HepG2 (cell line): ENCODE results near the gene DSCAML1. TPM values are rescaled to one million over a fixed set of nuclear protein-coding genes. Genes with fewer than 3 reads are reported as not detected.

Experiments
- ATAC-seq: fragments of 200-7000 bp; cut with Tn5 transposase; 3 replicates; pipeline ENCODE4 v1.9.1; 2020; ENCODE audit warnings: mild to moderate bottlenecking, moderate library complexity
- BruUV-seq: library from RNA; stranded (reverse); fragments of 400-500 nt; replicated peaks from 2 replicates; lab custom pipeline; 2021; lab: Mats Ljungman, UMichigan
- CTCF ChIA-PET: fragments of 300-600 bp; formaldehyde crosslinking; extraction: SDS; loops from one replicate; lab custom pipeline; 2021; ENCODE audit warnings: low total read pairs, inconsistent platforms, low intra/inter-chr PET ratio; lab: Yijun Ruan, JAX
- POLR2A ChIA-PET: fragments of 350-600 bp; sonication (Branson Sonifier 250); formaldehyde crosslinking; loops from one replicate; lab custom pipeline; 2020; ENCODE audit warnings: antibody characterized with exemption, inconsistent platforms; lab: Yijun Ruan, JAX
- DNase-seq: peaks from one replicate; pipeline ENCODE4 v3.0.0-alpha.2; 2015; ENCODE audit warnings: low spot score
- FAIRE-seq: peaks from 3 replicates; lab custom pipeline; 2011; peaks lifted over from hg19 to GRCh38; lab: Jason Lieb, UNC
- H2AFZ ChIP-seq: one replicate; pipeline ENCODE4 v1.6.1; 2011; ENCODE audit warnings: low read length, inconsistent platforms
- H3K27ac ChIP-seq: fragments of 300-600 bp; 3 replicates; pipeline ENCODE4 v1.8.0; 2011; ENCODE audit warnings: mixed run types, mild to moderate bottlenecking, mixed read lengths, low read length, inconsistent platforms; ENCODE audit not compliant: insufficient read depth; ENCODE audit errors: extremely low read length
- H3K27me3 ChIP-seq, 2 experiments: fragments of 200-600 bp in 1 of 2; 2 replicates in 1 of 2; 3 replicates in 1 of 2; pipeline versions ENCODE4 v1.6.0 to v1.8.0; 2011; ENCODE audit warnings: low read length in 2 of 2, mild to moderate bottlenecking in 2 of 2, moderate library complexity in 2 of 2, inconsistent platforms in 1 of 2; ENCODE audit not compliant: insufficient read depth in 2 of 2, control insufficient read depth in 1 of 2
- H3K36me3 ChIP-seq, 2 experiments: fragments of 200-600 bp in 1 of 2; replicated peaks in 1 of 2; 2 replicates in 1 of 2; 3 replicates in 1 of 2; pipeline versions ENCODE4 v1.5.1 to v1.8.0; 2011; ENCODE audit warnings: low read length in 2 of 2, inconsistent platforms in 1 of 2; ENCODE audit not compliant: insufficient read depth in 2 of 2, control insufficient read depth in 1 of 2
- H3K4me1 ChIP-seq: 2 replicates; pipeline ENCODE4 v1.5.1; 2012; ENCODE audit warnings: low read length, inconsistent platforms; ENCODE audit not compliant: insufficient read depth
- H3K4me2 ChIP-seq: 2 replicates; pipeline ENCODE4 v1.6.0; 2011; ENCODE audit warnings: low read depth, low read length, inconsistent platforms
- H3K4me3 ChIP-seq, 3 experiments: fragments of 200-600 bp in 1 of 3; sonication (generic), shearing (Covaris generic) in 1 of 3; replicated peaks in 1 of 3; 2 replicates each; pipeline ENCODE4 v1.5.1; 2011 to 2016; ENCODE audit warnings: low read length in 3 of 3, inconsistent platforms in 2 of 3, low read depth in 2 of 3, mild to moderate bottlenecking in 2 of 3, control low read depth in 1 of 3, mixed read lengths in 1 of 3; ENCODE audit not compliant: insufficient read depth in 1 of 3
- H3K79me2 ChIP-seq: one replicate; pipeline ENCODE4 v1.6.1; 2011; ENCODE audit warnings: low read length, inconsistent platforms; ENCODE audit not compliant: insufficient read depth
- H3K9ac ChIP-seq: 2 replicates; pipeline ENCODE4 v1.6.0; 2011; ENCODE audit warnings: mild to moderate bottlenecking, low read depth, low read length, inconsistent platforms; ENCODE audit not compliant: insufficient read depth
- H3K9me3 ChIP-seq: 2 replicates; pipeline ENCODE4 v1.5.1; 2012; ENCODE audit warnings: mild to moderate bottlenecking, low read length
- H4K20me1 ChIP-seq: 2 replicates; pipeline ENCODE4 v1.6.0; 2011; ENCODE audit warnings: inconsistent platforms, mild to moderate bottlenecking, low read length, moderate library complexity; ENCODE audit not compliant: insufficient read depth
- CBFB ChIP-seq: sonication (generic); formaldehyde crosslinking; IDR thresholded peaks from 2 replicates; pipeline ENCODE4 v1.4.0; 2020; ENCODE audit warnings: missing genetic modification reagents
- DPF2 ChIP-seq: sonication (generic); formaldehyde crosslinking; IDR thresholded peaks from 2 replicates; pipeline ENCODE4 v1.4.0; 2020; ENCODE audit warnings: mild to moderate bottlenecking, low read depth, missing genetic modification reagents, borderline replicate concordance
- FOSL1 ChIP-seq: sonication (generic); formaldehyde crosslinking; IDR thresholded peaks from 2 replicates; pipeline ENCODE4 v1.9.0; 2021; ENCODE audit warnings: missing genetic modification reagents, borderline replicate concordance
- HNRNPLL ChIP-seq: fragments of 200-400 bp; formaldehyde crosslinking; IDR thresholded peaks from 2 replicates; pipeline ENCODE4 v1.6.1; 2017; ENCODE audit warnings: mild to moderate bottlenecking, low read depth, low read length; ENCODE audit not compliant: poor library complexity, severe bottlenecking
- JUN ChIP-seq: sonication (generic); formaldehyde crosslinking; IDR thresholded peaks from 2 replicates; pipeline ENCODE4 v1.4.0; 2020; ENCODE audit warnings: mild to moderate bottlenecking, missing genetic modification reagents
- MIER3 ChIP-seq: IDR thresholded peaks from 2 replicates; pipeline ENCODE4 v1.6.1; 2016; ENCODE audit warnings: missing compliant biosample characterization, borderline replicate concordance
- NR2F6 ChIP-seq, 2 experiments: IDR thresholded peaks; 2 replicates each; pipeline ENCODE4 v1.6.1; 2016; ENCODE audit warnings: antibody characterized with exemption in 1 of 2, mild to moderate bottlenecking in 1 of 2
- STAT5B ChIP-seq: sonication (generic); formaldehyde crosslinking; IDR thresholded peaks from 2 replicates; pipeline ENCODE4 v1.4.0; 2020; ENCODE audit warnings: missing genetic modification reagents
- TBL1XR1 ChIP-seq: fragments of 150-350 bp; IDR thresholded peaks from 2 replicates; pipeline ENCODE4 v1.6.1; 2014; ENCODE audit warnings: borderline replicate concordance, low read length; ENCODE audit not compliant: partially characterized antibody
- ZBTB3 ChIP-seq: sonication (generic); formaldehyde crosslinking; IDR thresholded peaks from 2 replicates; pipeline ENCODE4 v1.4.0; 2020; ENCODE audit warnings: low read depth, mild to moderate bottlenecking, moderate library complexity, missing genetic modification reagents, borderline replicate concordance
- ZBTB7A ChIP-seq: sonication (generic); formaldehyde crosslinking; IDR thresholded peaks from 2 replicates; pipeline ENCODE4 v1.8.0; 2022; ENCODE audit warnings: mild to moderate bottlenecking, missing genetic modification reagents
- ZNF557 ChIP-seq: sonication (generic); formaldehyde crosslinking; IDR thresholded peaks from 2 replicates; pipeline ENCODE4 v1.4.0; 2020; ENCODE audit warnings: missing genetic modification reagents
- ZNF564 ChIP-seq: sonication (generic); formaldehyde crosslinking; IDR thresholded peaks from 2 replicates; pipeline ENCODE4 v1.8.1; 2023; ENCODE audit warnings: mild to moderate bottlenecking, missing genetic modification reagents
- ZNF580 ChIP-seq: IDR thresholded peaks from 2 replicates; pipeline ENCODE4 v1.6.1; 2016; ENCODE audit warnings: low read depth, borderline replicate concordance
- ZNF629 ChIP-seq: sonication (generic); formaldehyde crosslinking; conservative IDR thresholded peaks from 2 replicates; pipeline ENCODE4 v1.5.0; 2020; ENCODE audit warnings: missing genetic modification reagents
- ZNF678 ChIP-seq: sonication (generic); formaldehyde crosslinking; IDR thresholded peaks from 2 replicates; pipeline ENCODE4 v1.4.0; 2020; ENCODE audit warnings: mild to moderate bottlenecking, missing genetic modification reagents
- ZNF761 ChIP-seq: sonication (generic); formaldehyde crosslinking; conservative IDR thresholded peaks from 2 replicates; pipeline ENCODE4 v1.4.0; 2020; ENCODE audit warnings: mild to moderate bottlenecking, missing genetic modification reagents
- WGBS: methylation state at CpG from one replicate; pipeline ENCODE4 v1.1.6; 2017; ENCODE audit warnings: low lambda C conversion rate; 5-methylcytosine and 5-hydroxymethylcytosine counted together
- in situ Hi-C: cut with HindIII; loops from 2 replicates; pipeline ENCODE4 v1.10.0; 2017; ENCODE audit warnings: low pct_unique_long_range_greater_than_20kb; ENCODE audit not compliant: extremely low pct_ligation_motif_present
- intact Hi-C: fragments of 100-400 bp; cut with micrococcal nuclease; formaldehyde crosslinking; loops from one replicate; pipeline ENCODE4 v1.10.0; 2022; ENCODE audit not compliant: unreplicated experiment
- polyA plus RNA-seq, 8 experiments: library from polyadenylated mRNA; depleted of rRNA in 3 of 8; stranded (reverse) in 7 of 8; unstranded in 1 of 8; fragments of >200 nt; fragmentation: Illumina TruSeq in 4 of 8; extraction: Trizol in 4 of 8; gene quantifications; 2 replicates each; pipeline versions ENCODE4 v1.2.1 to v1.2.3, GENCODE V29; 2011 to 2016; ENCODE audit warnings: low read depth in 4 of 8, missing spikeins in 1 of 8, mixed read lengths in 1 of 8; ENCODE audit not compliant: insufficient read depth in 1 of 8
- total RNA-seq, 5 experiments: library from RNA; depleted of rRNA; stranded (reverse); fragments of >200 nt; fragmentation: Illumina TruSeq; extraction: Trizol; gene quantifications; 2 replicates each; pipeline ENCODE4 v1.2.3, GENCODE V29; 2016; ENCODE audit warnings: low read depth in 1 of 5
- TF ChIP-seq, protein P1 (sequence below): sonication (generic); formaldehyde crosslinking; IDR thresholded peaks from 2 replicates; pipeline ENCODE4 v1.4.0; 2020; ENCODE audit warnings: mild to moderate bottlenecking, missing genetic modification reagents
- TF ChIP-seq, protein P2 (sequence below): sonication (generic); formaldehyde crosslinking; IDR thresholded peaks from 2 replicates; pipeline ENCODE4 v1.4.0; 2020; ENCODE audit warnings: missing genetic modification reagents
- TF ChIP-seq, protein P3 (sequence below): sonication (generic); formaldehyde crosslinking; IDR thresholded peaks from 2 replicates; pipeline ENCODE4 v1.4.0; 2020; ENCODE audit warnings: missing genetic modification reagents, low read depth, mild to moderate bottlenecking, borderline replicate concordance

The DSCAML1 gene
- total and polyA plus RNA-seq, 2 of the 13 experiments (the other 11 are each of a cell fraction or from before 2014, with no cell fraction given), result 0.29 to 0.40 TPM

DNA sequence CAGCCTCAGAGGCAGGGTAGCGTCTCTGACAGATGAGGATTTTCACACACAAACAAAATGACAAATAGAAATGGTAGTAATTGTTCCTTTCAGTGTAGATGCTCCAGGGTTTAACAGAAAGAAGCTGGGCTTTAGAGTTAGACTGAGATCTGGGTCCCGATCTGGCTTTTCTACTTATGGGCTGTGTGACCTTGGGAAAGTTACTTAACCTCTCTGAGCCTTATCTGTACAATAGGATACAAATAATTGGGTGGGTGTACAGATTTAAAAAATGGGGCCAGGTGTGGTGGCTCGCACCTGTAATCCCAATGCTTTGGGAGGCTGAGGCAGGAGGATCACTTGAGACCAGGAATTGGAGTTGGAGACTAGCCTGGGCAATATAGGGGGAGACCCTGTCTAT, 264.4 kb downstream of the DSCAML1 start:
- FAIRE-seq, result no peak
- CTCF ChIA-PET, result no interaction called here
- H2AFZ ChIP-seq, result no peak overlapping the region
- no peak for TF ChIP-seq MIER3 (CRISPR knock-in tag)
- no peak for TF ChIP-seq DPF2 (CRISPR knock-in tag)
- TF ChIP-seq STAT5B (CRISPR knock-in tag), result no peak
- TF ChIP-seq HNRNPLL, result no peak
- TF ChIP-seq, protein P1, sequence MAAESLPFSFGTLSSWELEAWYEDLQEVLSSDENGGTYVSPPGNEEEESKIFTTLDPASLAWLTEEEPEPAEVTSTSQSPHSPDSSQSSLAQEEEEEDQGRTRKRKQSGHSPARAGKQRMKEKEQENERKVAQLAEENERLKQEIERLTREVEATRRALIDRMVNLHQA (CRISPR knock-in tag), result no peak
- TF ChIP-seq, protein P2, sequence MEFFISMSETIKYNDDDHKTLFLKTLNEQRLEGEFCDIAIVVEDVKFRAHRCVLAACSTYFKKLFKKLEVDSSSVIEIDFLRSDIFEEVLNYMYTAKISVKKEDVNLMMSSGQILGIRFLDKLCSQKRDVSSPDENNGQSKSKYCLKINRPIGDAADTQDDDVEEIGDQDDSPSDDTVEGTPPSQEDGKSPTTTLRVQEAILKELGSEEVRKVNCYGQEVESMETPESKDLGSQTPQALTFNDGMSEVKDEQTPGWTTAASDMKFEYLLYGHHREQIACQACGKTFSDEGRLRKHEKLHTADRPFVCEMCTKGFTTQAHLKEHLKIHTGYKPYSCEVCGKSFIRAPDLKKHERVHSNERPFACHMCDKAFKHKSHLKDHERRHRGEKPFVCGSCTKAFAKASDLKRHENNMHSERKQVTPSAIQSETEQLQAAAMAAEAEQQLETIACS (CRISPR knock-in tag), result no peak
- TF ChIP-seq ZBTB3 (CRISPR knock-in tag), result no peak
- TF ChIP-seq ZNF629 (CRISPR knock-in tag), result no peak
- no peak for TF ChIP-seq ZBTB7A (CRISPR knock-in tag)
- no peak for TF ChIP-seq NR2F6 (IDR thresholded peaks at IDR 0.05)
- TF ChIP-seq NR2F6 (CRISPR knock-in tag; IDR thresholded peaks at IDR 0.05), result no peak
- no peak for TF ChIP-seq ZNF580
- no peak for TF ChIP-seq CBFB (CRISPR knock-in tag)
- TF ChIP-seq FOSL1 (CRISPR knock-in tag), result no peak
- TF ChIP-seq TBL1XR1, result no peak
- no peak for TF ChIP-seq ZNF761 (CRISPR knock-in tag)
- no peak for TF ChIP-seq ZNF564 (CRISPR knock-in tag)
- TF ChIP-seq, protein P3, sequence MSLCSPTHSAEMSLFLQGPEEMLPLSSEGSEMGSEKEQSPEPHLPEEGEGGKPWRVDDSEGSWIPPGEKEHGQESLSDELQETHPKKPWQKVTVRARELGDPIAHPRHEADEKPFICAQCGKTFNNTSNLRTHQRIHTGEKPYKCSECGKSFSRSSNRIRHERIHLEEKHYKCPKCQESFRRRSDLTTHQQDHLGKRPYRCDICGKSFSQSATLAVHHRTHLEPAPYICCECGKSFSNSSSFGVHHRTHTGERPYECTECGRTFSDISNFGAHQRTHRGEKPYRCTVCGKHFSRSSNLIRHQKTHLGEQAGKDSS (CRISPR knock-in tag), result no peak
- no peak for TF ChIP-seq ZNF678 (CRISPR knock-in tag)
- no peak for TF ChIP-seq ZNF557 (CRISPR knock-in tag)
- no peak for TF ChIP-seq JUN (CRISPR knock-in tag)
- TF ChIP-seq, all 625 proteins: peak for 0
- in situ Hi-C loops, result no loop called here
- no TSS peak for BruUV-seq
- DNase-seq (no peak), ATAC-seq (no peak)
- no peaks in the 10 kb centered on the region for H3K79me2 ChIP-seq
- H3K27me3 ChIP-seq, result peaks cover 1 to 2% of the 10 kb centered on the region in 2 experiments; a peak in 3 of 5 replicates
- no peak overlapping the region for H3K4me3 ChIP-seq
- POLR2A ChIA-PET, result no interaction called here
- intact Hi-C loops, result no loop called here
- no peaks in the 10 kb centered on the region for H3K9me3 ChIP-seq
- H4K20me1 ChIP-seq, result no peaks in the 10 kb centered on the region
- no peak overlapping the region for H3K27ac ChIP-seq
- H3K4me1 ChIP-seq, result no peaks in the 10 kb centered on the region
- no peak overlapping the region for H3K9ac ChIP-seq
- H3K4me2 ChIP-seq, result no peak overlapping the region
- no peaks in the 10 kb centered on the region for H3K36me3 ChIP-seq
- 56% methylated on average over 3 of the region's 3 CpGs for WGBS
